Right lobe of liver (tissue), 4 donors: ENCODE measurements around the gene RNF217.

Source experiments
- POLR2A ChIP-seq: fragments of 450-650 bp; IDR thresholded peaks from one replicate; pipeline ENCODE4 v1.6.1; 2017; ENCODE audit warnings: antibody characterized with exemption, mild to moderate bottlenecking
- TF ChIP-seq, protein P1 (sequence below), 4 donors: fragments of 200-600 bp in 3 of 4; fragments of 450-650 bp in 1 of 4; IDR thresholded peaks; one replicate each; pipeline versions ENCODE4 v1.5.1 to v1.8.0; 2016 to 2022; ENCODE audit warnings: antibody characterized with exemption in 4 of 4, mild to moderate bottlenecking in 2 of 4
- donor health status: DM: no; HTN: no; CAD: no.
- donor health status: DM: no; HTN: no; CAD: no.
- donor health status: DM: no; HTN: yes; CAD: no.

DNA sequence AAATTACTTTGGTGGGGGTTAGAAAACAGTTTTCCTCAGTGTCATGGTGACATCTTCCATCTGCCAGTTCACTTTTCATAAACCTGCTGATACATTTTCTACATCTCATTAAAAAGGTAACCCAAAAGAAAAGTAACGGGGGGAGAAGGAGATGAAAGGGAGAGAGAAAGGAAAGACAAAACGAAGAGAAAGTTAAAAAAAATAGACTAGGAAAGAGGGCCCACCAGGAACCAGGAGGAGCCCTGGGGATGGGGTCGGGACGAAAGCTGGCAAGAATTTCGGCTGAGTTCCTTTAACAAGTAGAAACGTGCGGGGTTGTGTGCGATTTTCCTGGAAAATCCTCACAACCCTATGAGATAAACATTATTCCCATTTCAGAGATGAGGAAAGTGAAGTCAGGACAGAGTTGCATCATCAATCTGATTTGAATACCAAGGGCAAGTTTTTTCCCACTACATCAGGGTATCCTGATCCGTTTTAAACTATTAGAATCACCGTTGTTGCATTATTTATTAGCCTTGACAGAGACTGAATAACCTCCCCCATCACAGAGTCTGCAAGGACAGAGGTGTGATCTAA, 137.9 kb downstream of the RNF217 start:
- TF ChIP-seq, protein P1, sequence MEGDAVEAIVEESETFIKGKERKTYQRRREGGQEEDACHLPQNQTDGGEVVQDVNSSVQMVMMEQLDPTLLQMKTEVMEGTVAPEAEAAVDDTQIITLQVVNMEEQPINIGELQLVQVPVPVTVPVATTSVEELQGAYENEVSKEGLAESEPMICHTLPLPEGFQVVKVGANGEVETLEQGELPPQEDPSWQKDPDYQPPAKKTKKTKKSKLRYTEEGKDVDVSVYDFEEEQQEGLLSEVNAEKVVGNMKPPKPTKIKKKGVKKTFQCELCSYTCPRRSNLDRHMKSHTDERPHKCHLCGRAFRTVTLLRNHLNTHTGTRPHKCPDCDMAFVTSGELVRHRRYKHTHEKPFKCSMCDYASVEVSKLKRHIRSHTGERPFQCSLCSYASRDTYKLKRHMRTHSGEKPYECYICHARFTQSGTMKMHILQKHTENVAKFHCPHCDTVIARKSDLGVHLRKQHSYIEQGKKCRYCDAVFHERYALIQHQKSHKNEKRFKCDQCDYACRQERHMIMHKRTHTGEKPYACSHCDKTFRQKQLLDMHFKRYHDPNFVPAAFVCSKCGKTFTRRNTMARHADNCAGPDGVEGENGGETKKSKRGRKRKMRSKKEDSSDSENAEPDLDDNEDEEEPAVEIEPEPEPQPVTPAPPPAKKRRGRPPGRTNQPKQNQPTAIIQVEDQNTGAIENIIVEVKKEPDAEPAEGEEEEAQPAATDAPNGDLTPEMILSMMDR (IDR thresholded peaks at IDR 0.05): no peak
- TF ChIP-seq POLR2A: no peak
